ENCODE data around the gene SEC31A. TPM values are rescaled to one million over a fixed set of nuclear protein-coding genes. Genes with fewer than 3 reads are reported as not detected.

Gene SEC31A
- total and polyA plus RNA-seq, 4 donors, result 83.7 to 244 (median 149) TPM

DNA sequence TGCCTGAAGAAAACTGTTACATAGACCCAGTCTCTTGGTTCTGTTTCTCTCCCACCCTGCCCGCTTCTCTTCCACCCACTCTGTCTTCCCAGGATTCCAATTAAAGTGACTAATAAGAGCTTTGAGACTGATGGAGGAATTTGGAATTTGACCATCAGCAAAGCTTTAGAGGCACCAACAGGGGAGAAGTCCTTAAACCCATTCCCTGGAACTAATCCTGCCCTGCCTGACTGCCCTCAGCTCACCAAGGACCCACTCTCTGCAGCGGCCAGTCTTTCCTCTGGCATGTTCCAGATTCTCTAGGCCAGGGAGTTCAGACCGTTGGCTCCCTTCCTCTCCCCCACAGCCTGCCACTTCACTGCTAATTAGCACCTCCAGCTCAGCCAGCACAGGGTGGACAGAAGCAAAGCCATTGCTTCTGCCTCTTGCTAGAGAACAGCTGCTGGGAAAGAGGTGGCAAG, 116.2 kb downstream of the SEC31A start:
- Histone ChIP-seq H3K9me3 (ENCODE audit: control insufficient read depth in 4 of 4, insufficient read depth in 3 of 4, low read length in 3 of 4) (no peaks in the 10 kb centered on the region), H3K4me1 (ENCODE audit: control insufficient read depth in 5 of 5, insufficient read depth in 5 of 5, low read length in 5 of 5) (peaks cover 0 to 15% (median 8%) of the 10 kb centered on the region in 5 donors), H3K4me3 (no peak overlapping the region), H3K27ac (ENCODE audit: low read depth in 1 of 2, low read length in 1 of 2) (no peak overlapping the region), H3K9ac (ENCODE audit: insufficient read depth in 1 of 2, low read length in 2 of 2) (no peak overlapping the region), H3K27me3 (ENCODE audit: control insufficient read depth in 3 of 3, insufficient read depth in 3 of 3, low read length in 2 of 3) (no peaks in the 10 kb centered on the region), H3K36me3 (ENCODE audit: control insufficient read depth in 4 of 4, insufficient read depth in 4 of 4, low read length in 4 of 4) (peaks cover 0 to 3% (median 0%) of the 10 kb centered on the region in 4 donors)
- TF ChIP-seq, protein P1, sequence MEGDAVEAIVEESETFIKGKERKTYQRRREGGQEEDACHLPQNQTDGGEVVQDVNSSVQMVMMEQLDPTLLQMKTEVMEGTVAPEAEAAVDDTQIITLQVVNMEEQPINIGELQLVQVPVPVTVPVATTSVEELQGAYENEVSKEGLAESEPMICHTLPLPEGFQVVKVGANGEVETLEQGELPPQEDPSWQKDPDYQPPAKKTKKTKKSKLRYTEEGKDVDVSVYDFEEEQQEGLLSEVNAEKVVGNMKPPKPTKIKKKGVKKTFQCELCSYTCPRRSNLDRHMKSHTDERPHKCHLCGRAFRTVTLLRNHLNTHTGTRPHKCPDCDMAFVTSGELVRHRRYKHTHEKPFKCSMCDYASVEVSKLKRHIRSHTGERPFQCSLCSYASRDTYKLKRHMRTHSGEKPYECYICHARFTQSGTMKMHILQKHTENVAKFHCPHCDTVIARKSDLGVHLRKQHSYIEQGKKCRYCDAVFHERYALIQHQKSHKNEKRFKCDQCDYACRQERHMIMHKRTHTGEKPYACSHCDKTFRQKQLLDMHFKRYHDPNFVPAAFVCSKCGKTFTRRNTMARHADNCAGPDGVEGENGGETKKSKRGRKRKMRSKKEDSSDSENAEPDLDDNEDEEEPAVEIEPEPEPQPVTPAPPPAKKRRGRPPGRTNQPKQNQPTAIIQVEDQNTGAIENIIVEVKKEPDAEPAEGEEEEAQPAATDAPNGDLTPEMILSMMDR (IDR thresholded peaks at IDR 0.05; ENCODE audit: control extremely low read depth, extremely low read depth), result no peak
- peak; percentile 37 to 43 (median 39) for DNase-seq
- 37 to 61% methylated on average over 3 of the region's 3 CpGs for WGBS, 2 donors
- no peak for ATAC-seq (ENCODE audit: insufficient read depth, low FRiP score)

DNA sequence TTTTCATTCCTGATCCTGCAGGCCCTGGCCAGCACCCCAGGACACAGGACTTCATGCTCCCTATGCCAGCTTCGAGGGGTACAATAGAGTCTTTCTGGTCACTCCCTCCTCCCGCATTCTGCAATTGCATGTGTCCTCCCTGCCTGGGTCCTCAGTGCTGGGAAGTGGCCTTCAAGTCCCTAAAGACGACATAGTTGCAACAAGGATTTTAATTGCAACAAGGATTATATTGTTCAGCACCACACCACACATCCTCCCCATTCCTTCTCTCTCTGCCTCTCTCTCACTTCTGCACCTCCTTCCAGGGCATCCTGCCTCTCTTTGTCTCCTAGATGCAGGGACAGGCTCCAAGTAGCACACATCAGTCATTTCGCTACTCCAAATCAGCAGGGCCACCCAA, 117.9 kb downstream of the SEC31A start:
- Histone ChIP-seq H3K4me3 (no peak overlapping the region), H3K36me3 (ENCODE audit: control insufficient read depth in 4 of 4, insufficient read depth in 4 of 4, low read length in 4 of 4) (peaks cover 0 to 3% (median 0%) of the 10 kb centered on the region in 4 donors), H3K27me3 (ENCODE audit: control insufficient read depth in 3 of 3, insufficient read depth in 3 of 3, low read length in 2 of 3) (no peaks in the 10 kb centered on the region), H3K4me1 (ENCODE audit: control insufficient read depth in 5 of 5, insufficient read depth in 5 of 5, low read length in 5 of 5) (peaks cover 0 to 15% (median 7%) of the 10 kb centered on the region in 5 donors), H3K9ac (ENCODE audit: insufficient read depth in 1 of 2, low read length in 2 of 2) (no peak overlapping the region), H3K9me3 (ENCODE audit: control insufficient read depth in 4 of 4, insufficient read depth in 3 of 4, low read length in 3 of 4) (no peaks in the 10 kb centered on the region), H3K27ac (ENCODE audit: low read depth in 1 of 2, low read length in 1 of 2) (no peak overlapping the region)
- ATAC-seq (ENCODE audit: insufficient read depth, low FRiP score) (no peak), DNase-seq (no peak)
- TF ChIP-seq, protein P1 (IDR thresholded peaks at IDR 0.05; ENCODE audit: control extremely low read depth, extremely low read depth), result no peak
- WGBS, 2 donors, result 81 to 83% methylated on average over 4 of the region's 4 CpGs

DNA sequence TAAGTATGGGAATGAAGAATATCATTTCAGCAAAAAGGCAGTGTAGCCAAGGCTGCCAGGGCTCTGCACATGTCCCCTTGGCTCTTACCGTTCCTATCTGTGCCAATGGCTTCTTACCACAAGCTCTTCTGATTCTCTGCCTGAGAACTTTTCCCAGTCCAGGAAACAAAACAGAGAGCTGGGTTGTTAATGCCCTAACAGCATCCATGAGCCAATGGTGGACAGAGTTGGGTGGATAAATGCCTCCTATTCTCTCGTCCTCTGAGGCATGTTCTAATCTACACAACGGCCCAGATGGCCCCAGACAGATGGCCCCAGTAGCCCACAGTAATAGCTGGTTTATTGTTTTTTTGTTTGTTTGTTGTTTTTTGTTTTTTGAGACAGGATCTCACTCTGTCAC, 120.3 kb downstream of the SEC31A start:
- 81 to 82% methylated on average over 3 of the region's 3 CpGs for WGBS, 2 donors
- peaks cover 0 to 7% (median 0%) of the 10 kb centered on the region in 4 donors for H3K9me3 ChIP-seq (ENCODE audit: control insufficient read depth in 4 of 4, insufficient read depth in 3 of 4, low read length in 3 of 4)
- H3K9ac ChIP-seq (ENCODE audit: insufficient read depth in 1 of 2, low read length in 2 of 2), result no peak overlapping the region
- peaks cover 0 to 3% (median 0%) of the 10 kb centered on the region in 4 donors for H3K36me3 ChIP-seq (ENCODE audit: control insufficient read depth in 4 of 4, insufficient read depth in 4 of 4, low read length in 4 of 4)
- no peaks in the 10 kb centered on the region for H3K27me3 ChIP-seq (ENCODE audit: control insufficient read depth in 3 of 3, insufficient read depth in 3 of 3, low read length in 2 of 3)
- ATAC-seq (ENCODE audit: insufficient read depth, low FRiP score), result no peak
- no peak for DNase-seq
- no peak overlapping the region for H3K27ac ChIP-seq (ENCODE audit: low read depth in 1 of 2, low read length in 1 of 2)
- peaks cover 0 to 7% (median 4%) of the 10 kb centered on the region in 5 donors for H3K4me1 ChIP-seq (ENCODE audit: control insufficient read depth in 5 of 5, insufficient read depth in 5 of 5, low read length in 5 of 5)
- TF ChIP-seq, protein P1 (IDR thresholded peaks at IDR 0.05; ENCODE audit: control extremely low read depth, extremely low read depth), result no peak
- H3K4me3 ChIP-seq, result no peak overlapping the region

Other genes with a start within 250 kb of the SEC31A start
- gene SCD5, start 92.4 kb downstream of the SEC31A start, total RNA-seq, result 10 to 100 TPM; 21.4 to 22.6 TPM
- 1 to 10 TPM; 5.0 to 6.2 TPM for gene SCD5, start 92.4 kb downstream of the SEC31A start, polyA plus RNA-seq
- gene THAP9, start 9.6 kb upstream of the SEC31A start, total RNA-seq, result 10 to 100 TPM in 1 of 2 donors, 1 to 10 TPM in 1; 4.1 to 13.6 TPM
- gene THAP9, start 9.6 kb upstream of the SEC31A start, polyA plus RNA-seq, result 1 to 10 TPM; 2.0 to 2.1 TPM
- 10 to 100 TPM; 10.2 to 14.1 TPM for gene LIN54, start 119.7 kb upstream of the SEC31A start, total RNA-seq
- gene LIN54, start 119.7 kb upstream of the SEC31A start, polyA plus RNA-seq, result 1 to 10 TPM; 2.7 to 4.4 TPM
- gene COPS4, start 144.0 kb upstream of the SEC31A start, total RNA-seq, result 10 to 100 TPM; 26.3 to 55.3 TPM
- 10 to 100 TPM; 15.3 to 28.1 TPM for gene COPS4, start 144.0 kb upstream of the SEC31A start, polyA plus RNA-seq
- gene PLAC8, start 223.6 kb upstream of the SEC31A start, total RNA-seq, result 10 to 100 TPM; 70.5 to 72.4 TPM
- 100 to 1,000 TPM in 1 of 2 donors, 10 to 100 TPM in 1; 53.8 to 115 TPM for gene PLAC8, start 223.6 kb upstream of the SEC31A start, polyA plus RNA-seq